ENCODE measurements around the gene USP20.
A peak's percentile ranks its signal among the peaks of the same experiment; 100 is the strongest.
"Not testable (repeated sequence)": the region's sequence is repeated elsewhere in the genome, so short reads cannot be mapped to it uniquely, and the experiment has no call there.

The USP20 gene

DNA sequence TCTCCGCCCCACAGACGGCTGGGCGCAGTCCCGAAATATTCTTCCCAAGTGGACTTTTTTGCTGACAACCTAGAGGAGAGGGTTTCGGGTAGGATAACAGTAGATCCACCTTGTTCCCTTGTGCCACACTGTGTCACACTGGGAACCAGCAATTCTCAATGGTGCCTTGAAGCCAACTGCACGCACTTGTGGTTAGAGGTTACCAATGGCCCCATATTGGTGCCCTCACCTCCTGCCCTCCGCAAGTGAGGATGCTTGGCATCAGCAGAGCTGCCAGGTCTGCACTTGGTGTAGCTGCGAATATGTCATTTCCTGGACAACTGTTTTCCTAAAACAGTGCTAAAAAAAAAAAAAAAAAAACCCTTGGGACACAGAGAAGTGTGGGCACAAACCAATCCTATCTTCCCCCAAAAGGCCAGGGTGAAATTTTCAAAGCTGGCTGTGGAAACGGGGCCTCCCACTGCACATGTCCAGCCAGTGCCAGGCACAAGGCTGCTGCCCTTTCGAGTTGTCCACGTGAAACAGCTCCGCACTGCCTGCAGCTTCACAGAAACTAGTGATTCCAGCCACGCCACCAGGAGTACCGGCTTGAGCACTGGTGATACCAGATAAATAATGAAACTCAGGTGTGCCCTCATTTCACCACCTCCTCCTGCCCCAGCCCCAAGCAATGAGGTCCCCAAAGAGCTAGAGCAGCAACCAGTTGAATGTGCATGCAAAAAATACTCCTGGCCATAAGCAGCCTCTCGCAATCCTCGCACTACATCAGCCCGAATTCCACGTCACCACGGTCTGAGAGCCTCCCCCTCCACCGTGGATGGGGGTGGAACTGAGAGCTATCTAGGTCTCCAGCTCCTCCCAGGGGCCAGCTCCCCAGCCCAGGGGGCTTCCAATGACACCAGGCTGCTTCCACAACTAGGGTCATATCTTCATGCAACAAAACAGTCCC is 51.2 kb downstream of the USP20 start:
- no peaks in the 10 kb centered on the region for H3K9me3 Mint-ChIP-seq
- peaks cover 9% of the 10 kb centered on the region for H3K36me3 Mint-ChIP-seq
- H3K4me3 Mint-ChIP-seq: peak overlapping the region; percentile 89
- peak overlapping the region; percentile 99 for H3K27ac Mint-ChIP-seq
- no peaks in the 10 kb centered on the region for H3K27me3 Mint-ChIP-seq
- peaks cover 66% of the 10 kb centered on the region for H3K4me1 Mint-ChIP-seq

DNA sequence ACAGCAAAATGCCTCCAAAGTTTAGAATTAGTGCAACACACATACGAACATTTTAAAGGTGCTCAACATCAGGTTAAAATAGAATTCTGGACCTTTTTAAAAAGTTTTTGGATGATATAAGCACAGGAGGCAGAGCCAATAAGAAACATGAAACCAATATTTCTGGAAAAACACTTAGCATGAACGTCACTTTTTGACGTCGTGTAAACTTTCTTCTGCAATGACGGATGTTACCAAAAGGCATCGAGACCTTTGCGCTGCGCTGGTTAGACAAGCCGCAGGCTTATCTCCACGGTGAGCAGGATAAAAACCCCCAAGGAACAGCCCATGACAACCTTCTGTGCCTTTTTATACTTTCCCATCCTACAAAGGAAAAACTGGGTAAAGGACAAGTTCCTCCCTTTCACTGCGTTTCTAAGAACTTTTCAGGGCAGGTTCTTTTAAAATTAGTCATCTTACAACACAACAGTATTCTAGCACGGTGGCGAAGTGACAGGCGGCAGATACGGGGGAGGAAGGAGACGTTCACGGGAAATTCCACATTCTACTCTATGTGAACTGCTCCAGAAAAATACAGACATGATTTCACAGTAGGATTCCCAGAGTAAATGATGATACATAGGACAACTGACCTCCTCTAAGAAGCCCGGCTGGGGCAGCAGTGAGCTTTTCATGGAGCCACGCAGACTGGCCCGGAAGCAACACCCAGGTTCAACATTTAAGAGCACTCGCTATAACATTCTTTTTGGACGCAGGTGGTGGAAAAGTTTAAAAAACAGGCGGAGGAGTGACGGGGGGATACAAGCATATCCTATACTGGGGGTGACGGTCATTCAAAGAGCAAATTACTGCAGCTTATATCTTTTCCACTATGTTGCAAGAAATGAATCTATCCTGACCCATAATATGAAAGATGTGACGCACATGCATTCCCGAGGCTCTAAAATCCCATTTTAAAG is 52.4 kb downstream of the USP20 start:
- peaks cover 77% of the 10 kb centered on the region for H3K4me1 Mint-ChIP-seq
- peak overlapping the region; percentile 99 for H3K27ac Mint-ChIP-seq
- no peaks in the 10 kb centered on the region for H3K9me3 Mint-ChIP-seq
- H3K4me3 Mint-ChIP-seq: peak overlapping the region; percentile 89
- peaks cover 14% of the 10 kb centered on the region for H3K36me3 Mint-ChIP-seq
- H3K27me3 Mint-ChIP-seq: no peaks in the 10 kb centered on the region

DNA sequence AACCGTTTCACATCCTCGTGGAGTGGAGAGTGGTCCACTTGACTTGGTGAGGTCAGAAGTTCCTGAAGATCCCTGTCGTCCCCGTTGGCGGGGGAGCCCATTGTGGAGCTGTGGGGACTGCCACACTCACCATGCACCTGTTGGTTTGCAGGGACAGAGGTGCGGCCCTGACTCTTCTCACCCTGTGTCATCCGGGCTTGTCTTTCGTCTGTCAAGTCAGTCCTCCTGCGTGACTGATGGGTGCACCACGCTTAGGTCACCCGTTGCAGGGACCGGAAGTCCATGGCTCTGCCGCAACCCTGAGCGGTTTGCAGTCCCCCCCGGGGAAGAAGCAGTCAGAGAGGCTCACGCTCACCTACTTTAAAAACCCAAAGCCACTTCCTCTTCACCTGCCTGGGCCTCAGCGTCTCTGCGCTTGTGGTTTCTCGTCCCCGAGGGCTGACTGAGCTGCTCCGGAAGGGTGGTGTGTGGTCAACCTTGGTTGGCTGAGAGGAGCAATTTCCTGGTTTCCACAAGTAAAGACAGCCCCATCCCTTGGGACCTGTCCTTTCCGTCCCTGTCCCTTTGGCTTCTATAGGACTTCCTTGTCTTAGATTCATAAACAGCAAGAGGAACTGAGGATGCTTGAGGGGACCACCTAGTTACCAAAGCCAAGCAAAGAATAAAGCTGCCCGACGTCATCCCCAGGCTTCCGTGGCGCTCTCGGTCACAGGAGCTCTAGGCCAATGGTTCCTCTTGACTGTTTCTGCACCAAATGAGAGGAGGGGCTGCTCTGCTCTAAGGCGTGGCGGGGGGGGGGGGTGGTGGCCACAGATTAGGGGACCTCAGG is 53.2 kb downstream of the USP20 start:
- Mint-ChIP-seq H3K4me3 (peak overlapping the region; percentile 89), H3K27me3 (no peaks in the 10 kb centered on the region), H3K4me1 (peaks cover 81% of the 10 kb centered on the region), H3K36me3 (peaks cover 16% of the 10 kb centered on the region), H3K27ac (peak overlapping the region; percentile 99), H3K9me3 (no peaks in the 10 kb centered on the region)

DNA sequence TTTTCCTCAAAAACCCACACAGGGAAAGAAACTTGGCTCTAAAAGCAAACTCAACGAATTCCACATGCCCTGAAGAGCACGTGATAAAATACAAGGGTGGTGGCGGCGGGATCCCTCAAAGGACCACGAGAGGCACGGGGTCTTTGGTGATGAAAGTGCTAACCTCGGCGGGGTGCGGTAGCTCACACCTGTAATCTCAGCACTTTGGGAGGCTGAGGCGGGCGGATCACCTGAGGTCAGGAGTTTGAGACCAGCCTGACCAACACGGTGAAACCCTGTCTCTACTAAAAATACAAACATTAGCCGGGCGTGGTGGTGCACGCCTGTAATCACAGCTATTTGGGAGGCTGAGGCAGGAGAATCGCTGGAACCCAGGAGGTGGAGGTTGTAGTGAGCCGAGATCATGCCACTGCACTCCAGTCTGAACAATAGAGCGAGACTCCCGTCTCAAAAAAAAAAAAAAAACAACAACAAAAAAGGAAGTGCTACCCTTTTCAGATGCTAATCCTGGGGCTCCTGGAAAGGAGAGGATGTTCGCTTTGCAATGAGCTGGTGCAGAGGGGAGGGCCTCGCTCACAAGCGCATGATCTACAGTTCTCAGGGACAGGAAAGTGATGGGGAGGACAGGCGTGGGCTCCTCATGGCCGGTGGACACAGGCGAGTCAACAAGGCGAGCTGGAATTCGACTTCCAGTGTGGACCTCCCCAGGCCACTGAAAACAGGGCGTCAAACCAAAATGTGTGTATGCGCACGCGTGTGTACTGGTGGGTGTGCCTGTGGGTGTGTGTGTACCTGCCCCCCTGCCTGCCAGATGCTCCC is 54.1 kb downstream of the USP20 start:
- Mint-ChIP-seq H3K4me3 (peak overlapping the region; percentile 89), H3K36me3 (peaks cover 20% of the 10 kb centered on the region), H3K4me1 (peaks cover 79% of the 10 kb centered on the region), H3K9me3 (no peaks in the 10 kb centered on the region), H3K27me3 (no peaks in the 10 kb centered on the region), H3K27ac (peak overlapping the region; percentile 99)

DNA sequence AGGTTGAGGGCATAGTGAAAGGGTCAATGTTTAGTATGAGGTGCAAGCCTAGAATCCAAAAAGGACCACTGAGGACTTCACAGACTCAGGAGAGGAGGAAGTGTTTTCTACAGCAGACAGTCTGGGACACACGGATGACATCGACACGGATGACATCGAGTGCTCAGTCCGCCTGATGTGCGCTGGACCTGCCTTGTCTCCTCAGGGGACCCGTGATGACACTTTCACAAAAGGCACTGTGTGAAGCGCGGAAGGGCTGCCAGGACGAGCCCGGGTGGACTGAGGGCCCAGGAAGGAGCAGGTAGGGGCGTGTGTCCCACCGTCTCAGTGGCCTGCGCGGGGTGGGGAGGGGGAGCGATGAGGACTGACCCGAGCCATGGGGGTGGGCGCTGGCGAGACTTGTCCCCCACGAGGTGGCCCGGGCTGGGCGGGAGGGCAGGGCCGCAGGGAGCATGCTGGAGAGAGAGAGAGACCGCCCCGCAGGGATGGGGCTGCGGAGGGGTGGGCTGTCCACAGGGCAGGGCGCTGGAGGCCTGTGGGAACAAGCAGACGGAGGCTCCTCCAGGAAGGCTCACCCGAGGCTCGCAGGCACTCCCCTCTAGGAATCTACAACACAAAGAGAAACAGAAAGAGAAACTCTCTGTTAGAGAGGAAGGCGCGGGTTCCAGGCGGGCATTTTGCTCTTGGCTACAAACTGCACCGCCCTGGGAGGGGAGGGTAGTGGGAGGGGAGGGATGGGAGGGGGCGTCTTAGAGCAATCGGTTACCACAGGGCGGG is 54.9 kb downstream of the USP20 start:
- H3K4me1 Mint-ChIP-seq: peaks cover 83% of the 10 kb centered on the region
- H3K27me3 Mint-ChIP-seq: no peaks in the 10 kb centered on the region
- H3K4me3 Mint-ChIP-seq: peak overlapping the region; percentile 89
- H3K36me3 Mint-ChIP-seq: peaks cover 22% of the 10 kb centered on the region
- H3K27ac Mint-ChIP-seq: peak overlapping the region; percentile 99
- no peaks in the 10 kb centered on the region for H3K9me3 Mint-ChIP-seq

DNA sequence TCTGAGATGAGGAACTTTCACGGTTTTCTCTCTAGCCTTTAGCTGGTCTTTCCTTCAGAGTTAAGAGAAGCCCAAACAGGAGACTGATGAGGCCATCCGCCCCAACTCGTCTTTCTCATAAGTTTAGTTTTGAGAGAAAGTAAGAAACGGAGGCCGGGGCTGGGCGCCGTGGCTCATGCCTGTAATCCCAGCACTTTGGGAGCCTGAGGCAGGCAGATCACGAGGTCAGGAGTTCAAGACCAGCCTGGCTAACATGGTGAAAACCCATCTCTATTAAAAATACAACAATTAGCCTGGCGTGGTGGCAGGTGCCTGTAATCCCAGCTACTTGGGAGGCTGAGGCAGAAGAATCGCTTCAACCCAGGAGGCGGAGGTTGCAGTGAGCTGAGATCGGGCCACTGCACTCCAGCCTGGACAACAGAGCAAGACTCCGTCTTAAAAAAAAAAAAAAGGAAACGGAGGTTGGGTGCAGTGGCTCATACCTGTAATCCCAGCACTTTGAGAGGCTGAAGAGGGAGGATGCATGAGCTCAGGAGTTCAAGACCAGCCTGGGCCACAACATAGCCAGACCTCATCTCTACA is 55.6 kb downstream of the USP20 start:
- Mint-ChIP-seq H3K4me3 (peak overlapping the region; percentile 89), H3K4me1 (peaks cover 90% of the 10 kb centered on the region), H3K36me3 (peaks cover 23% of the 10 kb centered on the region), H3K27ac (peak overlapping the region; percentile 99)
- H3K9me3 Mint-ChIP-seq, H3K27me3 Mint-ChIP-seq: not testable (repeated sequence)

DNA sequence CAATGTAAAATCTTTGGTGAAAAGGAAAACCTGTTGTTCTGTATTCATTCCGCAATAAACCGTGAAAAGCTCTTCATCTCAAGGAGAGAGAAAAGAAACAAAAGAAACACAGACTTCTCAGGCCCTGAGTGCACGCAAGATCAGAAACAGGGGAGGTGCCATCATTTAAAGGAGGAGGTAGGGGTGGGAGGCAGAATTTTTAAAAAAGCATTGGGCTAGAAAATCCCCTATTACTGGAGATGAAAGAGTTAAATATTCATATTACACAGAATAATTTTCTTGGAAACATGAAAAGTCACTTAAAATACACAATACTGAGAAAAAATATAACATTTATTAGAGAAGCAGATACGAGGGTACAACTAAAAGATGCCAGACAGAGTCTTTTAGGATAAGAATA is 56.3 kb downstream of the USP20 start:
- Mint-ChIP-seq H3K36me3 (peaks cover 28% of the 10 kb centered on the region), H3K27me3 (no peaks in the 10 kb centered on the region), H3K4me3 (peak overlapping the region; percentile 89), H3K27ac (peak overlapping the region; percentile 99), H3K9me3 (no peaks in the 10 kb centered on the region), H3K4me1 (peaks cover 93% of the 10 kb centered on the region)

DNA sequence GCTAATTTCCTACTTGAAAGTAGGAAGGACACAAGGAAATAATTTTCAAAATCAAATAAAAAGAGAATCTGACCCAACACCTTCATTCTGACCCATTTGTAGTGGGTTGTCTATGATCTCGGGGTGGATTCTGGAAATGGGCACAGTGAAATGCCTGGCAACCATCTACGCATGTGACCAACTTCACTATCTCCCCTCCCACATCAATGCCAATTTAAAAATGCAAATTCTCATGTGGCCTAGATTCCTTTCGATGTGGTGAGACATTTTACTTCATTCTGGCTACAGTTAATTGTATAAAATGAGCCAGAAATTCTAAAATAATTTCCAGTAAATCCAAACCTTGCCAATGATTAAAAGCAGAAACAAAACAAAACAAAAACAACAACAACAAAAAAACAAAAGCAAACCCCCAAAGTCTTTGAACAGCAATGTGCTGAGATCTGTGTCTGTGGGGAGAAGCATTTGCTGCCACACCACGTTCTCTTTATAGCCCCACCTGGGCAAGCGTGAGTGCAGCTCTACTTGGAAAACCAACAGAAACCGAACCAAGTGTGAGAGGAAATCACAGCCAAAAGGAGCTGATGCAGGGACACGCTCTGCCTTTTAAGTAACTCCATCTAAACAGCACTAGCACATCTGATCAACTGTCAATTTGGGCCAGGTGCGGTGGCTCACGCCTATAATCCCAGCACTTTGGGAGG is 59.0 kb downstream of the USP20 start:
- Mint-ChIP-seq H3K9me3 (no peaks in the 10 kb centered on the region), H3K36me3 (peaks cover 41% of the 10 kb centered on the region), H3K27me3 (no peaks in the 10 kb centered on the region), H3K4me1 (peaks cover 83% of the 10 kb centered on the region), H3K27ac (peak overlapping the region; percentile 88), H3K4me3 (peak overlapping the region; percentile 66)

DNA sequence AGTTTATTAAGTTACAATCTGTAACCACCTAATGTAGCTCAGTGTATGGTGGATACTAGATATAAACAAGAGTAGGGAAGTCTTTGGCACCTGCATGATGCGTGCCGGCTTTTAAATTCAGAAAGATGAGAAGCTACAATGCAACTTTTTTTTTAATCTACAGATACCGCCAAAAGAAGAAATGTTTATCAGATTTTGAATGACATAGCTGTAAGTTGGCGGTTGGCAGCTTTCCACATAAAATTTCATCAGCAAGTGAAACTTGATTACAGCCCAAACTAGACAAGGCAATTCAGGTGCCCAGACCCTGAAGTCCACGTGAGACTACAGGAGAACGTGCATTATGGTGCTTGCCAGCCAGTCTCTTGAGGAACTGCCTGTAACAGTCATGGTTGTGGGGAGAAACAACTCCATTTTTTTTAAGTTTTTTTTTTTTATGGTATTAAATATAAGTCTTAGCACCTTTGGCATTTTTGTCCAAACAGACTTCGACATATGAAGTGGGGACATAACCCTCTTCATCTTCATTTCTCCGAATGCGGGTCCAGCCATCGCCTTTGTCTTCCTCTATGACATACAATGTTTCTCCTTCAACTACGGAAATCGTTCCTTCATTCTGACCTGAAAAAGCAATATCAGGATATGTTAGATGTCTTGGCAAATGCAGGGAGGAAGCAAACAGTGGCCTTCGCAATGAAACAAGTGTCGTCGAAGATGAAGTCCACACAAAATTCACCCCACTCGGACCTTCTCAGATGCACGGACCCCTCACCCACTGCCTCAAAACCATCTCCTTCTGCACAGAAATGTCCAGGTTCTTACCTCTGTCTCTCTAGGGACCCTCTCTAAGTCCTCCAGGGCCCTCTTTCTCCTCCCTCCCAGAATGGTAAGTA is 60.4 kb downstream of the USP20 start:
- Mint-ChIP-seq H3K27me3 (no peaks in the 10 kb centered on the region), H3K4me1 (peaks cover 70% of the 10 kb centered on the region), H3K9me3 (no peaks in the 10 kb centered on the region), H3K36me3 (peaks cover 39% of the 10 kb centered on the region), H3K4me3 (peak overlapping the region; percentile 55), H3K27ac (peak overlapping the region; percentile 95)

DNA sequence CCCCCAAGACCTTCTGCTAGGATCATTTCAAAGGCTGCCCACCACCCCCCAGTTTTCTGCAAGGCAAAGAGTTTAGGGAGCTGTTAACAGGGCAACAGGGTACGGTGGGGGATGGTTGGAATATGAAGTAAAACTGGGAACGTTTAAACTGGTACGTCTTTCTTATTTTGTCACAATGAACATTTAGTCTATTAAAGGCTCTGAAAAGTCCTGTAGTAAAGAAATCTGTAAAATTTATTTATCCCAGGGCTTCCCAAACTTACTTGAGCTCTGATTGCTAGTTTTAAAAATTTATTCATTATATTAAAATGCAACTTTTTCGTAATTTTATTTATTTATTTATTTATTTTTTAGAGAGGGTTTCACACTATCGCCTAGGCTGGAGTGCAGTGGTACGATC is 62.0 kb downstream of the USP20 start:
- H3K4me3 Mint-ChIP-seq: no peak overlapping the region
- peak overlapping the region; percentile 95 for H3K27ac Mint-ChIP-seq
- peaks cover 58% of the 10 kb centered on the region for H3K4me1 Mint-ChIP-seq
- H3K9me3 Mint-ChIP-seq: no peaks in the 10 kb centered on the region
- peaks cover 34% of the 10 kb centered on the region for H3K36me3 Mint-ChIP-seq
- H3K27me3 Mint-ChIP-seq: no peaks in the 10 kb centered on the region

DNA sequence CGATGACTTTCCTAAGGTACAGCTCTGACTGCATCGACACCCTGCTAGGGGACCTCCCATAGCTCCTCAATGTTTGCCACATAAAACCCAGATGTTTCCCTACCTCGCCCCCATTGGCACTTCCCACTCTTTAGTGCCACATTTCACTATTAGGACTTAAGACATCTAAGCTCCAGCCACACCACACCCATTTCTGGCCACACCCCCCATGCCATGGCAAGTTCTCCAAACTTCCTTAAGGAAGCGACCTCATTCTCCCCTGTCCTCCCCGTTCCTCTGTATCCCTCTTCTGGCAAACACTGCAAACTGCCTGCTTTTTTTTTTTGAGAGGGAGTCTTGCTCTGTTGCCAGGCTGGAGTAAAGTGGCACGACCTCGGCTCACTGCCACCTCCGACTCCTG is 62.9 kb downstream of the USP20 start:
- Mint-ChIP-seq H3K27ac (peak overlapping the region; percentile 49), H3K36me3 (peaks cover 30% of the 10 kb centered on the region), H3K4me3 (no peak overlapping the region), H3K27me3 (no peaks in the 10 kb centered on the region), H3K4me1 (peaks cover 49% of the 10 kb centered on the region), H3K9me3 (no peaks in the 10 kb centered on the region)

DNA sequence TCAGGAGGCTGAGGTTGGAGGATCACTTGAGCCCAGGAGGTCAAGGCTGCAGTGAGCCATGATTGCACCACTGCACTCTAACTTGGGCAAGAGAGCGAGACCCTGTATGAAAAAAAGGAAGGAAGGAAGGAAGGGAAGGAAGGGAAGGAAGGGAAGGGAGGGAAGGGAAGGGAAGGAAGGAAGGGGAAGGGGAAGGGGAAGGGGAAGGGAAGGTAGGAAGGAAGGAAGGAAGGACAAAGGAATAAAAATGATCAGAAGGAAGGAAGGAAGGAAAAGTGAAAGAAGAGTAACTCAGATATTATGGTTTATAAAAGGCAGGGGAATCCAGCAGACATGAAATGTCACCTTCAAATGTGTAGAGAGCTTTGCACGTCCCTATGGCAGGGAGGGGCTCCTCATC is 64.4 kb downstream of the USP20 start:
- Mint-ChIP-seq H3K4me1 (peaks cover 40% of the 10 kb centered on the region), H3K4me3 (no peak overlapping the region), H3K36me3 (peaks cover 27% of the 10 kb centered on the region), H3K27ac (peak overlapping the region; percentile 89), H3K27me3 (no peaks in the 10 kb centered on the region), H3K9me3 (no peaks in the 10 kb centered on the region)
